ENCODE measurements around the gene CD4. TPM values are rescaled to one million over a fixed set of nuclear protein-coding genes. Genes with fewer than 3 reads are reported as not detected.

The CD4 gene
- total RNA-seq, 1 donor from 2014 or later, result 2.6 TPM

DNA sequence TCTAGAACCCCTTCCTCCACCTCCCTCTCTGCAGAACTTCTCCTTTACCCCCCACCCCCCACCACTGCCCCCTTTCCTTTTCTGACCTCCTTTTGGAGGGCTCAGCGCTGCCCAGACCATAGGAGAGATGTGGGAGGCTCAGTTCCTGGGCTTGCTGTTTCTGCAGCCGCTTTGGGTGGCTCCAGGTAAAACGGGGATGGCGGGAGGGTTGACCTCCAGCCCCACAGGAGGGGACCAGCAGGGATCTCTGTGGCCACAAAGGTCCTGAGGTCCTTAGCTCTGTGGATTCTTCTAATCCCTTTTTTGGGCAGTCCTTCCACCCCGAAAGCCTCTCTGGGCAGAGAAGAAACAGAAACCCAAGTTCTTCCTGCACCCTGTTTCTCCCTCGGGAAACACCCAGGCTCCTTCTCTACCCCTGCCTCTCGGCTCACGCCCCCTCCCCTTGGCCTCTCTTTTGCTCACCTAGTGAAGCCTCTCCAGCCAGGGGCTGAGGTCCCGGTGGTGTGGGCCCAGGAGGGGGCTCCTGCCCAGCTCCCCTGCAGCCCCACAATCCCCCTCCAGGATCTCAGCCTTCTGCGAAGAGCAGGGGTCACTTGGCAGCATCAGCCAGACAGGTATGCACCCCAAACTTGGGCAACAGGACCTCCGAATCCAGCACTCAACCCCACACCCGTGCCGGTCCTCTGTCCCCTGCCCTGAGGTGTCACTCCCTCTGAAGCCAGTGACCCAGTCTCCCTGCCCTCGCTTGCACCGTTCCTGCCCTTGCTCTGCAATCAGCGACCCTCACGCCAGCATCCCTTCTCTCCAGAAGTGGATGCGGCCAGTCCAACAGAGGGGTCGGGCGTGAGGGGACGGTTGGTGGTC is 16.4 kb upstream of the CD4 start:
- Histone ChIP-seq H3K9me3 (no peaks in the 10 kb centered on the region), H3K27me3 (no peaks in the 10 kb centered on the region), H3K27ac (no peak overlapping the region), H3K4me3 (peak overlapping the region in 1 of 2 donors; percentile 15), H3K4me1 (peaks cover 4 to 17% of the 10 kb centered on the region in 2 donors), H3K36me3 (peaks cover 13 to 18% of the 10 kb centered on the region in 2 donors)
- no peak for DNase-seq (ENCODE audit: low spot score in 2 of 2)
- TF ChIP-seq, protein P1, sequence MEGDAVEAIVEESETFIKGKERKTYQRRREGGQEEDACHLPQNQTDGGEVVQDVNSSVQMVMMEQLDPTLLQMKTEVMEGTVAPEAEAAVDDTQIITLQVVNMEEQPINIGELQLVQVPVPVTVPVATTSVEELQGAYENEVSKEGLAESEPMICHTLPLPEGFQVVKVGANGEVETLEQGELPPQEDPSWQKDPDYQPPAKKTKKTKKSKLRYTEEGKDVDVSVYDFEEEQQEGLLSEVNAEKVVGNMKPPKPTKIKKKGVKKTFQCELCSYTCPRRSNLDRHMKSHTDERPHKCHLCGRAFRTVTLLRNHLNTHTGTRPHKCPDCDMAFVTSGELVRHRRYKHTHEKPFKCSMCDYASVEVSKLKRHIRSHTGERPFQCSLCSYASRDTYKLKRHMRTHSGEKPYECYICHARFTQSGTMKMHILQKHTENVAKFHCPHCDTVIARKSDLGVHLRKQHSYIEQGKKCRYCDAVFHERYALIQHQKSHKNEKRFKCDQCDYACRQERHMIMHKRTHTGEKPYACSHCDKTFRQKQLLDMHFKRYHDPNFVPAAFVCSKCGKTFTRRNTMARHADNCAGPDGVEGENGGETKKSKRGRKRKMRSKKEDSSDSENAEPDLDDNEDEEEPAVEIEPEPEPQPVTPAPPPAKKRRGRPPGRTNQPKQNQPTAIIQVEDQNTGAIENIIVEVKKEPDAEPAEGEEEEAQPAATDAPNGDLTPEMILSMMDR (IDR thresholded peaks at IDR 0.05), result no peak
- intact Hi-C loops (cut with DNase I), result no loop called here

GRCh38 chr12:6773590-6774351 is 15.6 kb upstream of the CD4 start:
- Histone ChIP-seq H3K27ac (no peak overlapping the region), H3K9me3 (no peaks in the 10 kb centered on the region), H3K4me3 (peak overlapping the region in 1 of 2 donors; percentile 15), H3K27me3 (no peaks in the 10 kb centered on the region), H3K36me3 (peaks cover 13 to 18% of the 10 kb centered on the region in 2 donors), H3K4me1 (peaks cover 5 to 16% of the 10 kb centered on the region in 2 donors)
- no peak for DNase-seq (ENCODE audit: low spot score in 2 of 2)
- TF ChIP-seq, protein P1 (IDR thresholded peaks at IDR 0.05), result no peak
- intact Hi-C loops (cut with DNase I), result no loop called here

- TF ChIP-seq, protein P1 (IDR thresholded peaks at IDR 0.05), result no peak
- Histone ChIP-seq H3K4me3 (no peak overlapping the region), H3K4me1 (peaks cover 7 to 9% of the 10 kb centered on the region in 2 donors), H3K27me3 (no peaks in the 10 kb centered on the region), H3K9me3 (no peaks in the 10 kb centered on the region), H3K36me3 (peaks cover 12 to 15% of the 10 kb centered on the region in 2 donors), H3K27ac (no peak overlapping the region)
- no peak for DNase-seq (ENCODE audit: low spot score in 2 of 2)
- intact Hi-C loops (cut with DNase I), result no loop called here
These were observed 14.7 kb upstream of the CD4 start for GRCh38 chr12:6774499-6775062.

DNA sequence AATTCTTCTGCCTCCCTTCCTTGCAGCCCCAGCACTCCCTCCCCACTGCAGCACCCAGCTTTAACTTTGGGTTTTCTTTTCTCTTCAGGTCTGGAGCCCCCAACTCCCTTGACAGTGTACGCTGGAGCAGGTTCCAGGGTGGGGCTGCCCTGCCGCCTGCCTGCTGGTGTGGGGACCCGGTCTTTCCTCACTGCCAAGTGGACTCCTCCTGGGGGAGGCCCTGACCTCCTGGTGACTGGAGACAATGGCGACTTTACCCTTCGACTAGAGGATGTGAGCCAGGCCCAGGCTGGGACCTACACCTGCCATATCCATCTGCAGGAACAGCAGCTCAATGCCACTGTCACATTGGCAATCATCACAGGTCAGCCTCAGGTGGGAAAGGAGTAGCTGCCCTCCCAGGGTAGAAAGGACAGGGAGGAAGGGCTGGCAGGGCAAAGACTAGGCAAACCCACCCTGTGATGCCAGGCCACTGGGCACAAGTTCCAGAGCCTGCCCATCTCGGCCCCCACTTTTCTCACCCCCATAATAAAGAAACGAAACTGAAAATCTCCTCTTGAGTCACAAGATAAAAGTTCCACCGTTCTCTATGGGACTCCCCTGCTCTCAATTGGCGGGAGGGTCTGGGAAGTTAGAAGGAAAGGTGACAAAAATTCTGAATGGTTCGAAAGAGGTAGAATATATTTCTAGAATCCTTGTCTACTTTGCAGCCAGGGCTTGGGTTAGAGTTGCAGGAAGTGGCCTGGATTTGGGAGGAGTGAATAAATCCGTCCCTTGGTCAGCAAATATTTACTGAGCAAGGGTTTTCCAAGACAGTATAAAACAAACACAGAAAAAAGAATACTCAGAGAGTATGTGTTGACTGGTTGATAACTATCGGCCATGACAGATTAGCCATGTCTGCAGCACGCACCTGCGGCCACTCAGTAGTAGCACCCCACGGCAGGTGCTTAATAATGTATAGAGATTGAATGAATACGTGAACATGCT is 13.8 kb upstream of the CD4 start:
- TF ChIP-seq, protein P1 (IDR thresholded peaks at IDR 0.05), result no peak
- no peak overlapping the region for H3K4me3 ChIP-seq
- H3K36me3 ChIP-seq, result peaks cover 3 to 6% of the 10 kb centered on the region in 2 donors
- no peaks in the 10 kb centered on the region for H3K27me3 ChIP-seq
- intact Hi-C loops (cut with DNase I), result no loop called here
- no peaks in the 10 kb centered on the region for H3K9me3 ChIP-seq
- no peak overlapping the region for H3K27ac ChIP-seq
- peaks cover 7% of the 10 kb centered on the region in 2 donors for H3K4me1 ChIP-seq
- no peak for DNase-seq (ENCODE audit: low spot score in 2 of 2)

DNA sequence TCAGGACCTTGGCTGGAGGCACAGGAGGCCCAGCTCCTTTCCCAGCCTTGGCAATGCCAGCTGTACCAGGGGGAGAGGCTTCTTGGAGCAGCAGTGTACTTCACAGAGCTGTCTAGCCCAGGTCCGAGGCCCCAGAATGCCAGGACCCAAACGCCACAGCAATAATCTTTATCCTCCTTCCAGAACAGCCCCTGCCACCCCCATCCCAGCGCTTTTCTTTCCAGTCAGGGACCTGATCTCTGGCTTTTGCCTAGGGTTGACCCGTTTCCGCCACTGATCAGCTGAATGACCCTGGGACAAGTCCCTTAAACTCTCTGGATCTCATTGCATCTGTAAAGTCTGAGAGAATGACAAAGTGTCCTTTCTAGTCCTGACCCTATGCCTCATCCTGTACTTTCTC is 11.9 kb upstream of the CD4 start:
- TF ChIP-seq, protein P1 (IDR thresholded peaks at IDR 0.05), result no peak

More for the DNA sequence above, 11.9 kb upstream of the CD4 start:
- Histone ChIP-seq H3K27me3 (no peaks in the 10 kb centered on the region), H3K36me3 (no peaks in the 10 kb centered on the region), H3K4me1 (peaks cover 7% of the 10 kb centered on the region in 2 donors), H3K4me3 (no peak overlapping the region), H3K9me3 (no peaks in the 10 kb centered on the region), H3K27ac (no peak overlapping the region)
- no peak for DNase-seq (ENCODE audit: low spot score in 2 of 2)
- intact Hi-C loops (cut with DNase I), result no loop called here
